ENCODE data around the gene TRAPPC12.

TRAPPC12 gene

DNA sequence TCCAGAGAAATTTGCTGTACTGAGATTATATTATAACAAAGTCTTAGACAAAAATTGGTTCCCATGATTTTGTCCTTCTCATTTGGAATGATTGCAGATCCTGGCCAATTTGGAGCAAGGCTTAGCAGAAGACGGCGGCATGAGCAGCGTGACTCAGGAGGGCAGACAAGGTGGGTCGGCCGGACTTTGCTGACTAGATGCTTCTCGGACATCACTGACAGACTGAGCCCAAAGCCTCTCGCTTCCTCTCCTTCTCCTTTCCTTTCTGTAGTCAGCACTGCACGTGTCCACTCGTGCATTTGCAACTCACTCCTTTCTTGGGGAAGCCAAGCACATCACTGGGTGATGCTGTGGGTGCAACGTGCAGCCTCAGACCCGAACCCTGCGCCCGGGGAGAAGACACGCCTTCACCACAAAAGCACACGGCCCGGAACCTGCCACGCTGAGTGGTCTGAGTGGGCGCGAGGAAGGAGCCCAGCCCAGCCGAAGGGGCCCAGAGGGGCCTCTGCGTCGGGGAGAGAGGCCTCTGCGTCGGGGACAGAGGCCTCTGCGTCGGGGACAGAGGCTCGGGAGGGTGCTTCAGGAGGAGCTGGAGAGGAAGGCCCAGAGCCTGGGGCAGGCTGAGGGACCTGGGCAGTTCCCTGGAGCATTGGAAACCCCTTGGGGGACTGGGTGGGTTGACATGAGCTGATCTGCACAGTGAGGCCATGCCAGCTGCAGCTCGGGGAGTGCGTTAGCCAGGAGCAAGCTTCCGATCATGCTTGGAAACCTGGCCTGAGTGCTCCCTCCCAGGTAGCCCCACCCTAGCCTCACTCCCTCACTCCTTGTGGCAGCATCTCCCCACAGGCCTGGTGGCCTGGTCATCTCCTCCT lies 78.3 kb downstream of the TRAPPC12 start:
- DNase-seq: no peak

GRCh38 chr2:3458396-3459184 lies 79.1 kb downstream of the TRAPPC12 start:
- DNase-seq: no peak

DNA sequence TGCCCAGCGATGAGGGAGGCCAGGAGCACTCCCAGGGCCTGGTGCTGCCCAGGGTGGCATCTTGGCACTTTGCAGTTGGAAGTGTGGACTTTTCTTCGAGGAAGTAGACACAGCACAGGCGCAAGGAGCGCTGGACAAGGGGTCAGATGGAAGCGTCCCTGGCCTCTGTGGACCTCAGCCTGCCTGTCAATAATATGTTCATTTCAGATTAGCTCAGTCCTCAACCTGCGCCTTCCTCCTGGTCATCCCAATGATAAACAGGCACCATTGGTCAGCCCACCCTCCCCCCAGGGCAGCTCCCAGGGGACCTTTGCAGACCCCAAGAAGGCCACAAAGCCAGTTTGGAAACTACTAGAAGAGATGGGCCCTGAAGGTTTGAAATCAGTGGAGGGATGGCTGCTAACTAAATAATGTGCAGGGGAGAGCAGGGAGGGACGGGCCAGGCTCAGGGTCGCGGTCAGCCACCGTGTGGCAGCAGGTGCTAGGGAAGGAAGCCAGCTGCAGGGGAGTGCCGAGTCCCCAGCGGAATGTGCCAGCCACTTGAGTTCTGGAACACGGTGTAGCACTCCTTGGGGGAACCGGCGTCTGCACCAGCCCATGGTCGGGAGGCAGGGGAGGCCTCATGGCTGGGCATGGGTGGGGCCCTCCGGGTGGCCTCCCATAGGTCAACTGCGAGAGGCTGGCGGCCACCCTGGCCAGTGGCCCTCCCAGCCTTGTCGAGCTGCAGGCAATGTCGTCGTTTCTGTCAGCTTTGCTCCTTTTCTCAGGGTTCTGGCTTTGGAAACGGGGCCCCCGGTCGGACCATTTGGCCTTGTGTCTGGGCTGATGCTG lies 79.9 kb downstream of the TRAPPC12 start:
- no peak for DNase-seq

DNA sequence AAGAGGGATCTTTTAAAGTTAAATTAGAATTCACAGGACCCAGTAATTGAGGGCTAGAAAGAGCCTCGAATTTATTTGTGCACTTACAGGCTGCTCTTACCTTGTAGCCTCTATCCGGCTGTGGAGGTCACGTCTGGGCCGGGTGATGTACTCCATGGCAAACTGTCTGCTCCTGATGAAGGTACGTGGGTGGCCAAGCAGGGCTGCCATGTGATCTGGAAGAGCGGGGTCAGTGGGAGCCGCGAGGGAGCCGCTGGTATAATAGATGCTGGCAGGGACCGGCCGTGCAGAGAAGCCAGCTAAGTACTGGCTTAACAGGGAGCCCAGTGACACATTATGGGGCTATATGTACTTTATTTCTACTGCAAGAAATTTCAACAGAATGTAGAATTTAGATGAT lies 80.7 kb downstream of the TRAPPC12 start:
- DNase-seq: no peak

DNA sequence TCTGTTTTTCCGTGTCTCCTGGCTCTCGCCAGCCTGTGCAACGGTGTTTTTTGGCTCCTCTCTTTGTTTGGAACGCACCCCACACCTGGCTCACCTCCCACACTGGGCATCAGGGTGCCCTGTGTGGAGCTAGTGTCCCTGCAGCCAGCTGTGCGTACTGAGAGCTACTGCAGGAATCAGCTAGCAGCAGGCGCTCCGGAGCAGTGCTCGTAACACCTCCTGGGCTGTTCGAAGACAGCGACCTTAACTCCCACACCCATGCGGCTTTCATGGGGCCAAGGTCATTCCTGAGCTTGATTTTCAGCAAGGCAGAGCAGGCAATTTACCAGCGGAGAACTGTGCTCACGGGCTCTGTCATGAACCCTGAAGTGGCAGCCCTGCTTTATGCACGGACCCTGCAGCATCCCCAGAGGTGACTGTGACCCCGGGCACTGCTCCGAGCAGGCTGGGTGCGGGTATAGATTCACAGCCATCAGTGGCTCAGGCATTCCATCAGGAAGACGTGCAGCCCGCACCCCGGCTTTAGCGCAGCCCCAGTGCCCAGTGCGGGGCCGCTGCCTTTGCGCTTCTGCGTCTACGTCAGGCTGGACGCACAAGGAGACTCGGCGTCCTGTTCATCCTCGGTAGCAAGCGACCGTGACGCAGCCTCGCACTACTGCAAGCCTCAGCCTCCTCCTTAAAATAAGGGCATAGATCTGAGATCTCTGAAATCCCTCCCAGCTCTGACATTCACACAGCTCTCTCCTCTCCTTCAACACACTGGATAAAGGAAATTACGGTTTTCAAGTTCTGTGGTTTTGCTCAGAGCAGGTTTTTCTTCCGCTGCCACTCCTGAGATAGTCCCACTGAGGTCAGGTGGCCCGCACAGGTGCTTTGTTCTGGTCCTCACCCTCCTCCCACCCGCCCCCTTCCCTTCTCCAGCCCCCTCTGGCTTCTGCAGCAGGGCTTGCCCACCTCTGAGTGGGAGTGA lies 81.6 kb downstream of the TRAPPC12 start:
- no peak for DNase-seq

DNA sequence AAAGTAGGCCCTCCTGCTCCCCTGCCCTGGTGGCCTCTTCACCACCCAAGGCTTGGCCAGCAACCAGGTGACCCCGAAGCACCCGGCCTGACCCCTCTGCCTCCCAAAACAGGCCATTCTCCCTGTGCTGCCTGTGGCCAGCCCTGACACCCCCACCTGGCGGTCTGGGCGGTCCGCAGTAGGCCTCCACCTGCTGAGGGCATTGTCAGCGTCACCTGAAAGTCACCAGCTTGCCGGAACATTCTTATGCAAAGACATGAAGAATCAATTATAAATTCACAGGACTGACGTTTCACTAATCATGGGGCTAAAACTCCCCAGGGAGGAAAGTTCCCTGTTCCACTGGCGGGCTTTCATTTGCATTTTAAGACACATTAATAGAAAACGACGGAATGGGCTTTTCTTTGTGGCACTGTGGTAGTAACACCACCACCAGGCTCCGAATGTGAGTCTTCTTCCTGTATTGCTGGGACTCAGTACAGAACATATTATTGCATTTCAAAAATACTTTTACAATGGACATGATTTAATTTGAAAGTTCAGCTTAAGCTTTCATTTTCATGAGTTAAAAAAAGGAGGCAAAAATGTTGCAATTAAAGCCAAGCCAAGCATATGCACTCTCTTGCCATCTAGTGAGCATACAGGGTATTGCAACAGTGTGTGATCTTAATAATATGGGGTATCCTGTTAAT lies 82.5 kb downstream of the TRAPPC12 start:
- peak; percentile 16 for DNase-seq

DNA sequence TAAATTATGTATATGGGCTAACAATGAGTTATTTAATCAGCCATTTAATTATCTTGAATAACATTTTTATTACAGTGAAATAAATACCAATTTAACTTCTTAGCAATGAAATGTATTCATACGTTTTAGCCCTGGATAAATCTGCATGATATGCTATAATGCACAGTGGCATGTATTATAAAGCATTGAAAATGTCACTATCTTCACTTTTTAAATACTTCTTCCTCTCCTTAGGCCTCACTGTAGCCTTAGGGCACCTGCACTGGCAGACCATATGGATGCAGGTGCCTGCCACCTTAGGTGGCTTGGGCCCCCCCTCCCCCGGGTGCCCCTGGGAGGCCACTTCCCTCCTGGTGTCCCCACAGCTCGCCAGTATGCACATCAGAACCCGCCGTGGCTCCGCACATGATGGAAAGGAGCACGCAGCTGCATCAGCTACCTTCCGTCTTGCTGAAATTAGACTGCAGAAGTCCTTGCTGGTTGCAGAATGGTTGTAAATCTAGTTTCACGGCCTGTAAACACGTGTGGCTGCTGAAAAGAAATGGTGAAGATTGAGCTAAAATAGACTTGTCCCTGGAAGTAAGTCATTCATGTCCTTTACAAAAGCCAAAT lies 83.1 kb downstream of the TRAPPC12 start:
- no peak for DNase-seq

DNA sequence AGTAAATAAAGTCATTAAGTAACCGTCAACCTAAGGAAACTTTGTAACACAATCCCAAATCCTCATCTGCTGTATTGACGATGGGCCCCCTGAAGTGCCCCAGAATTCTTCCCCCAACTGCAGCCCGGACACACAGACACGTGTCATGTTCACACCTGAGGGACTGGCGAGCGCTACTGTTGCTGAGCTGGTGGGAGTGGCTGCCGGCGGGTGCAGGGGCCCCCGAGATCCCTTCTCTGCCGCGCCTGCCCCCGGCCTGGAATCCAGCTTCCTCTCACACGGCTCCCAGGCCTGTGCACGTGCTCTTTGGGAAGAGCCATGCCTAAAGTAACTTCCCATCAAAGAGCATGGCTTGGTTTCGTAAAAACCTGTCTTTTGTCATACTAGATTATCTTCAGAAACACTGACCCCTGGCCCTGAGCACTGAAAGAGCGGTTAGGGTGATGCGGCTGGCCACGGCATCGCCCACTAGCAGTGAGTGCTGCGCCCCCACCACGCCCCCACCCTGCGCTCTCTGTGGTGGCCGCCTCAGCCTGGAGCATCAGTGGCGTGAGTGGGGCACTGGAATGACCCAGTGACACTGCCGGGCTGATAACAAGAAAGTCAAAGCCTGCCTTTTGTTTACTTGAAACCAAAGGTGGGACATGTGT lies 83.8 kb downstream of the TRAPPC12 start:
- no peak for DNase-seq

DNA sequence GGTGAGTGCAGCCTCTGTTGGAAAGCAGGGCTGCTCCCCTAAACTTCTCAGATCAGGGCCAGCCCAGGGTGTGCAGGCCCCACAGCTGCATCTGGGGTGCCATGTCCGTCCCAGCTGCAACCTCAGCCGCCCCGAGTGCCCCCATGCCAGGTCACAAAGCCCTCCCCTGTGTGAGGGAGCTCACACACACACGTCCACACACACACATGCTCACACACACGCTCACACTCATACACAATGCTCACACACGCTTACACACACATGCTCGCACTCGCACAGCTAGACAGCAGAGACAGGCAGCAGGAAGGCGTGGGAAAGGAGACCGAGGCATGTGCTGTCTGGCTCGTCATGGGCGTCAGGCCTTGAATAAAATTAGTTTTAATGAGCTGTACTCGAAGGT lies 84.5 kb downstream of the TRAPPC12 start:
- no peak for DNase-seq

DNA sequence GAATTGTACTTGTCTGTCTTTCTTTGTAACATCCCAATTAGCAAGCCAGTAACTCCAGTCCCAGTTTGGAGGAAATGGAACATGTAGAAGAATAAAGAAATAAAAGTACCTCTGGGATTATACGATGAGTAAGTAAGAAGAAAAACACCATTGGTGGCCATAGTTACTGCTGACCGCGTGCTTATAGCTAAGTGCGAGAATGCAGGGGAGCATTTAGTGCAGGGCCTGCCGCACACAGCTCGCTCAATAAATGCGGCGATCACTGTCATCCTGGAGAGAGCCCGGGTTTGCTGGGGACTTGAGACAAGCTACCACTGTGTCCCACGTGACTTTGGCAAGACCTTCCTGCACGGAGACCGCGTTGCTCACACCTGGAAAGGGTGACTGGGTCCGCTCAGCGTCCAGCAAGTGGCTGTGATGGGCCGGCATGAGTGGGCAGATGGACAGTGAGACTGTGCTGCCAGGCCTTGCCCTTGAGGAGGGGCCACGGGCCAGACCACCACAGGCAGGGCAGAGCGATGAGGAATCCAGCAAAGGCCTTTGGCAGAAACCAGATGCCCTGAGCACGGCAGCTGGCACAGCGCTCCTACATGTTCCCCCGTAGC lies 85.0 kb downstream of the TRAPPC12 start:
- DNase-seq: no peak

GRCh38 chr2:3465328-3465727 lies 85.8 kb downstream of the TRAPPC12 start:
- no peak for DNase-seq

DNA sequence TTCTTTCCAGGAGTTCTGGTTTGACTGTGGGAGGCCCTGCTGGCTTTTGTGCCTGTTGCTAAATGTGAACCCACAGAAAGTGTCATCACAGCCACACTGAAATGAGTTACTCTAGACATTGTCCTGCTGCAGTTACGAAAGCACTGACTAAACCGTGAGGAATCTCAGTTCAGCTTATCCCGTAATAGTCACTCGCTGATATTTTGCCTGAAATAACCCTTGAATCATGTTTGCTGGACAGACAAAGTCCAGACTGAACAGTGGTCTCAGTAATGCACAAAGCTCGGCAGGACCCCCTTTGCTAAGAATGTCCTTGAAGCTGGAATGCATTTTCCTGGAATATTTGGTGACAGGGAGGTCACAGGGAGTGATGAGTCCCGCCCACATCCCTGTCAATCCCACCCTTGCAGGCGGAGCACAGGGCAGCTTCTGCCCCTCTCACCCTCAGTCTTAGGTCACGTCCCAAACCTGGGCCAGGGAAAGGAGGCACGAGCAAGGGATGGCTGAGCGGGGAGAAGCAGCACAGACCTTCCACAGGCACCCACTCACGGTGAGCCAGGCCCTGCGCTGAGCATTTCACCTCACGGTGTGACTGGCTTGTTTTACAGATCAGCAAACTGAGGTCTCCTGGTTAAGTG lies 86.5 kb downstream of the TRAPPC12 start:
- no peak for DNase-seq

DNA sequence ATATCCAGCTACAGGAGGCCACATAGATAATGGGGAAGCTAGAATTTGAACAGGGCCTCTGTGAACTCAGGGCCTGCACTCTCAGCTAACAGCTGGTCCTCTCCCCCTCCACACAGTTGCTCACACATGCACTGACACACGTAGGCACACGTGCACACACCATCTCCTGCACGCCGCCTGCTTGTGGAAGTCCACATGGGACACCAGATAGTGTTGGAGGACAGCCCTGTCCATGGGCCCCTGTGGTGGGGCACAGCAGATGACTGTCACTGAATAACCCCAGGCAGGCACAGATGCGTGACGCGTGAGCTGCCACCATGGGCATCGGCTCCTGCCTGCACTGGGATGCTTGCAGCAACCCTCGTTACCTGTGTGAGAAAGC lies 87.0 kb downstream of the TRAPPC12 start:
- DNase-seq: no peak

GRCh38 chr2:3466966-3467365 lies 87.5 kb downstream of the TRAPPC12 start:
- no peak for DNase-seq

DNA sequence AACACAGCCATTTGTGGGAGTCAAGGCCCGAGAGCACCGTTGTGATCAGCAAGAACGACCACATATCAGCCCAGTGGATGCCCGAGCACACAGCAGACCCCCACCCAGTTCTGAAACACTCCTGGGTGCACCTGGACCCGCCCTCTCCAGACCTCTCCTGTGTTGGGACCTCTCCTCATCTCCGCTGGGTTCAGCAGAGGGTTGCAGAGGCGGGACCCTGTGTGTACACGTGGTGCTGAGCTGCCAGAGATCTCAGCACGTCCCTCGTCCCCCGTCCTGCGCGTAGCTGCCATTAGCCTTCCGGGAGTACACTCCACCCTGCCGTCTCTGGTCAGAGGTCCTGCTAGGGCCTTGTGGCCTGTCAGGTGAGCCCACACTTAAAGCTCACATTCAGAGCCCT lies 88.2 kb downstream of the TRAPPC12 start:
- no peak for DNase-seq

DNA sequence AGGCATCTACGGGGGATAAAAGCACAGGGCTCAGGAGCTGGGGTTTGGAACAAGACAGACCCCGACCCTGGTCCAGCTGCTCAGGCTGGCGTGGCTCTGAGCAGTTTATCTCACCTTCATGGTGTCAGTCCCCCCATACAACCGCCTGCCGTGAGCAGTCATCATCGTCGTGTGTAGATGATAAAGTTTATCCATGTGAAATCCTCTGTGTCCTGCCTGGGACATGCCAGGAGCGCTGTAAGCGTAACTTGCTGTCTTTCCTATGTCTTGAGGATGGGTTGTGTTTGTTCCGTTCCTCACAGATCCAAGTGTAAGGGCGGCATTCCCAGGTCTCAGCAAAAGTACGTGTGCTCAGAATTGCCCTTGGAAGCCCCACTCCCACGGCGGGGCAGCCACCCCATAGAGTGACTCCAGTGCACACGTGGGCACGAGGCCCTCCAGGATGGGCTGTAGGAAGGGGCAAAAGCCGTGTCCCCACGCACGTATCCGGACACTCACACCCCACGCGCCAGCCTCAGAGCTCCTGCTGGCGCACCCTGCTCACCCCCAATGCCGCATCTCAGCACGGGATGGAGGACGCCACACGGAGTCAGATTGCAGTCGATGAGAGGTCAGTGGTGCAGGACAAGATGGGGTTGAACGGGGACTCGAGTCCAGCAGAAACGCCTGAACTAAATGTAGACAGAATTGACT lies 88.9 kb downstream of the TRAPPC12 start:
- no peak for DNase-seq

GRCh38 chr2:3469486-3469885 lies 90.0 kb downstream of the TRAPPC12 start:
- DNase-seq: no peak

GRCh38 chr2:3470166-3470651 lies 90.7 kb downstream of the TRAPPC12 start:
- no peak for DNase-seq
